Measurements from ENCODE around the gene HOXA13.
A peak's percentile ranks its signal among the peaks of the same experiment; 100 is the strongest.

The HOXA13 gene

GRCh38 chr7:27170426-27171324 lies 29.2 kb downstream of the HOXA13 start:
- DNase-seq (ENCODE audit: low spot score), result no peak

GRCh38 chr7:27169658-27170425 lies 30.0 kb downstream of the HOXA13 start:
- DNase-seq (ENCODE audit: low spot score), result no peak

GRCh38 chr7:27168265-27168947 lies 31.5 kb downstream of the HOXA13 start:
- no peak for DNase-seq (ENCODE audit: low spot score)

GRCh38 chr7:27167916-27168264 lies 32.0 kb downstream of the HOXA13 start:
- DNase-seq (ENCODE audit: low spot score), result no peak

GRCh38 chr7:27166531-27167505 lies 33.1 kb downstream of the HOXA13 start:
- no peak for DNase-seq (ENCODE audit: low spot score)

- DNase-seq (ENCODE audit: low spot score), result no peak
Observed at GRCh38 chr7:27165996-27166530, 33.8 kb downstream of the HOXA13 start.

GRCh38 chr7:27165089-27165995 lies 34.5 kb downstream of the HOXA13 start, which contains the start of gene HOXA9:
Gene HOXA9 (minus strand): TSS chr7:27165537. CDS start chr7:27165457, 80 bp downstream.
- DNase-seq (ENCODE audit: low spot score), result no peak

GRCh38 chr7:27164367-27165088 lies 35.4 kb downstream of the HOXA13 start:
- no peak for DNase-seq (ENCODE audit: low spot score)

- DNase-seq (ENCODE audit: low spot score), result no peak
Observed at GRCh38 chr7:27164045-27164366, 35.9 kb downstream of the HOXA13 start.

GRCh38 chr7:27163288-27164044 lies 36.4 kb downstream of the HOXA13 start:
- no peak for DNase-seq (ENCODE audit: low spot score)

- no peak for DNase-seq (ENCODE audit: low spot score)
Observed at GRCh38 chr7:27162561-27163287, 37.2 kb downstream of the HOXA13 start.

- DNase-seq (ENCODE audit: low spot score), result no peak
Observed at GRCh38 chr7:27161721-27162560, 38.0 kb downstream of the HOXA13 start.

- DNase-seq (ENCODE audit: low spot score), result no peak
Observed at GRCh38 chr7:27161214-27161720, 38.6 kb downstream of the HOXA13 start.

GRCh38 chr7:27160546-27161213 lies 39.2 kb downstream of the HOXA13 start:
- peak; percentile 92 for DNase-seq (ENCODE audit: low spot score)

GRCh38 chr7:27160145-27160545 lies 39.7 kb downstream of the HOXA13 start:
- DNase-seq (ENCODE audit: low spot score), result no peak
